ENCODE results near the gene UGT1A5. TPM values are rescaled to one million over a fixed set of nuclear protein-coding genes. Genes with fewer than 3 reads are reported as not detected.

UGT1A5 gene
- total and polyA plus RNA-seq, 2 of the 8 experiments (the other 6 are each of a cell fraction or from before 2014, with no cell fraction given), result not detected

GRCh38 chr2:233699424-233700027 lies 13.2 kb upstream of the UGT1A5 start:
- Histone ChIP-seq H3K4me2 (ENCODE audit: insufficient read depth in 1 of 2, low read depth in 2 of 2, low read length in 2 of 2) (no peak overlapping the region), H3K9ac (replicated peaks in 1 of 4; ENCODE audit: extremely low read depth in 1 of 4, low read depth in 3 of 4, low read length in 3 of 4) (no peak overlapping the region), H4K8ac (ENCODE audit: extremely low read depth, insufficient read depth, low read length) (no peak overlapping the region), H3K4ac (replicated peaks; ENCODE audit: insufficient read length, low read depth, low read length) (no peak overlapping the region), H3K27ac (ENCODE audit: low read depth, low read length) (no peak overlapping the region), H2BK12ac (ENCODE audit: low read depth, low read length) (no peak overlapping the region; the same call in 1 of the 2 replicates), H3K79me2 (ENCODE audit: control insufficient read depth in 1 of 2, insufficient read depth in 2 of 2, low read length in 2 of 2) (no peaks in the 10 kb centered on the region), H4K91ac (replicated peaks; ENCODE audit: insufficient read length, low read length) (no peak overlapping the region), H2AFZ (ENCODE audit: low read length) (peak overlapping the region; percentile 40; the same call in 1 of the 2 replicates), H3K36me3 (ENCODE audit: control insufficient read depth in 2 of 4, insufficient read depth in 4 of 4, low read length in 3 of 4) (no peaks in the 10 kb centered on the region), H3K14ac (ENCODE audit: insufficient read length) (no peak overlapping the region), H2BK5ac (ENCODE audit: low read depth, low read length) (0 out of 2 replicates have a peak overlapping the region, but pooled peaks have one; percentile 17), H3K23ac (ENCODE audit: insufficient read length) (no peak overlapping the region), H3K9me3 (ENCODE audit: insufficient read depth in 2 of 2, low read depth in 1 of 2, low read length in 1 of 2) (no peaks in the 10 kb centered on the region), H4K5ac (ENCODE audit: insufficient read length, low read depth, low read length) (peak overlapping the region; percentile 20), H2BK15ac (ENCODE audit: low read length) (no peak overlapping the region), H2AK5ac (ENCODE audit: low read depth, low read length) (no peak overlapping the region), H2BK120ac (replicated peaks; ENCODE audit: low read depth, low read length) (no peak overlapping the region), H3K79me1 (ENCODE audit: low read depth, low read length) (no peaks in the 10 kb centered on the region), H3K56ac (replicated peaks; ENCODE audit: insufficient read length, low read depth, low read length) (no peak overlapping the region), H2BK20ac (ENCODE audit: low read length) (0 out of 2 replicates have a peak overlapping the region, but pooled peaks have one; percentile 88), H3K27me3 (replicated peaks in 1 of 4; ENCODE audit: control insufficient read depth in 3 of 4, extremely low read depth in 1 of 4, insufficient read depth in 3 of 4, low read length in 3 of 4) (no peaks in the 10 kb centered on the region), H3K18ac (ENCODE audit: extremely low read depth, low read length) (peak overlapping the region; percentile 20; the same call in 1 of the 2 replicates), H3K4me3 (ENCODE audit: extremely low read depth in 1 of 4, insufficient read depth in 2 of 4, low read depth in 3 of 4, low read length in 4 of 4) (no peak overlapping the region), H4K20me1 (replicated peaks in 1 of 2; ENCODE audit: control insufficient read depth in 1 of 2, insufficient read depth in 2 of 2, low read length in 2 of 2) (no peaks in the 10 kb centered on the region), H3K23me2 (ENCODE audit: low read depth, low read length) (no peaks in the 10 kb centered on the region), H3K4me1 (replicated peaks in 1 of 4; ENCODE audit: control insufficient read depth in 3 of 4, insufficient read depth in 4 of 4, low read length in 3 of 4) (peaks cover 0 to 4% (median 0%) of the 10 kb centered on the region in 4 experiments; a peak in 1 of 7 replicates)
- 92% methylated on average over 8 of the region's 8 CpGs; no CpG with 5 or more reads in 1 of the 2 experiments for WGBS, 2 experiments (ENCODE audit: extremely low coverage in 1 of 2, insufficient coverage in 1 of 2, insufficient read length in 1 of 2, insufficient replicate concordance in 2 of 2, low coverage in 1 of 2, low lambda C conversion rate in 2 of 2, missing lambda C conversion rate in 1 of 2)
- no peak for DNase-seq (ENCODE audit: low read depth in 1 of 2, low spot score in 2 of 2)
- FAIRE-seq, result no peak
- TF ChIP-seq GABPA (IDR thresholded peaks at IDR 0.05; ENCODE audit: borderline replicate concordance, insufficient read depth, low read length) (no peak), POLR2AphosphoS5 (IDR thresholded peaks at IDR 0.05; ENCODE audit: low read depth, low read length) (no peak), POU5F1 (IDR thresholded peaks at IDR 0.05; ENCODE audit: low read depth, low read length) (no peak), MAFK (IDR thresholded peaks at IDR 0.05; ENCODE audit: low read depth, low read length) (no peak), CTCF (IDR thresholded peaks at IDR 0.05; ENCODE audit: control extremely low read depth in 1 of 3, insufficient read depth in 1 of 3, low read depth in 1 of 3, low read length in 3 of 3) (no peak), CEBPB (IDR thresholded peaks at IDR 0.05; ENCODE audit: low read depth, low read length) (no peak), HDAC6 (IDR thresholded peaks at IDR 0.05; ENCODE audit: low read depth, low read length) (no peak), CHD1 (IDR thresholded peaks at IDR 0.05; ENCODE audit: low read depth, low read length) (no peak), EGR1 (IDR thresholded peaks at IDR 0.05; ENCODE audit: borderline replicate concordance, low read depth, low read length) (no peak), SAP30 (IDR thresholded peaks at IDR 0.05; ENCODE audit: insufficient read depth, insufficient replicate concordance, low read length) (no peak), SIX5 (IDR thresholded peaks at IDR 0.05; ENCODE audit: low read depth, low read length) (no peak)
- POLR2A ChIA-PET (ENCODE audit: partially characterized antibody), result no interaction called here
- CTCF ChIA-PET (ENCODE audit: partially characterized antibody), result interaction anchor here (0.8 to 3.1 kb wide), 2 partner anchors 9 to 12 kb away, joined by 3 to 12 read pairs; partner anchors contain the start of gene UGT1A5

All from H1 (cell line).